Measurements from ENCODE around the gene OPRL1. TPM values are rescaled to one million over a fixed set of nuclear protein-coding genes. Genes with fewer than 3 reads are reported as not detected.

OPRL1 gene
- total and polyA plus RNA-seq, 2 of the 8 experiments (the other 6 are each of a cell fraction or from before 2014, with no cell fraction given): 0.63 to 0.98 TPM

DNA sequence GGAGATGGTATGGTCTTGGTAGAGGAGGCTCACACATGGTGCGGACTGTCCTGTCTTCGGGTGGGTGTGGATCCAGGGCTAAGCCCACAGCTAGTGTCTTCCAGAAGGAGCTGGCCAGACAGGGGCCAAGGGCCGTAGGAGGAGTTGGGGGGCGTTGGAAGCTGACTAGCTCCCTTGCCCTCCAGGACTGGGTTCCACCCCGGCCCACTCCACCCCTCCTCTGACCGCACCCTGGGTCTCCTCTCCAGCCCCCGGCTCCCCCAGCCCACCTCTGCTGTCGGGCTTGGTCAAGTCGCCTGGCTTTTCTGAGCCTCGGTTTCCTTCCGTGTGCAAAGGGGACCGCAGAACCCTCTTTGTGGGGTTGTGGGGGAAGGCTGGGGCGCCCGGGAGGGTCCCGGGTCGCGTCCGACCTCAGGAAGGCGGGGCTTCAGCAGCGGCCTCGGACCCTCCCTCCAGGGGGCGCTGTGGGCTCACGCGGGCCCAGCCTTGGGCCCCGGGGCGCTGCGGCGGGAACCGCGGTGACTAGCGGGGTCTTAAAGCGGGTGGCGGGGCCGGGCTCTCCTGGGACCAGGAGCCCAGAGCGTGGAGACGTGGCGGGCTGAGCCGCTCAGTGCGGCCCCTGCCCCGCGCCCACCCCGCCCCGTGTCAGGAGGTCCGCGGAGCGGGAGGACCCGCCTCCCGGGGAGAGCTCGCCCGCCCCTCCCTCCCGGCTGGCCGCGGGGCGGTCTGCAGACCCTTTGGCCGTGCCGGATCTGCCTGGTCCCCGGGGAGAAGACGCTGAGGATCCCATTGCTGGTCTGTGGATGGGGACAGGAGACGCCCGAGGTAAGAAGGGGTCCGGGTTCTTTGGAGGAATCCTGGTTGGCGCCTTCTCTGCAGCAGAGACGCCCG is 22.1 kb downstream of the OPRL1 start (continued):
- TF ChIP-seq, protein P1, sequence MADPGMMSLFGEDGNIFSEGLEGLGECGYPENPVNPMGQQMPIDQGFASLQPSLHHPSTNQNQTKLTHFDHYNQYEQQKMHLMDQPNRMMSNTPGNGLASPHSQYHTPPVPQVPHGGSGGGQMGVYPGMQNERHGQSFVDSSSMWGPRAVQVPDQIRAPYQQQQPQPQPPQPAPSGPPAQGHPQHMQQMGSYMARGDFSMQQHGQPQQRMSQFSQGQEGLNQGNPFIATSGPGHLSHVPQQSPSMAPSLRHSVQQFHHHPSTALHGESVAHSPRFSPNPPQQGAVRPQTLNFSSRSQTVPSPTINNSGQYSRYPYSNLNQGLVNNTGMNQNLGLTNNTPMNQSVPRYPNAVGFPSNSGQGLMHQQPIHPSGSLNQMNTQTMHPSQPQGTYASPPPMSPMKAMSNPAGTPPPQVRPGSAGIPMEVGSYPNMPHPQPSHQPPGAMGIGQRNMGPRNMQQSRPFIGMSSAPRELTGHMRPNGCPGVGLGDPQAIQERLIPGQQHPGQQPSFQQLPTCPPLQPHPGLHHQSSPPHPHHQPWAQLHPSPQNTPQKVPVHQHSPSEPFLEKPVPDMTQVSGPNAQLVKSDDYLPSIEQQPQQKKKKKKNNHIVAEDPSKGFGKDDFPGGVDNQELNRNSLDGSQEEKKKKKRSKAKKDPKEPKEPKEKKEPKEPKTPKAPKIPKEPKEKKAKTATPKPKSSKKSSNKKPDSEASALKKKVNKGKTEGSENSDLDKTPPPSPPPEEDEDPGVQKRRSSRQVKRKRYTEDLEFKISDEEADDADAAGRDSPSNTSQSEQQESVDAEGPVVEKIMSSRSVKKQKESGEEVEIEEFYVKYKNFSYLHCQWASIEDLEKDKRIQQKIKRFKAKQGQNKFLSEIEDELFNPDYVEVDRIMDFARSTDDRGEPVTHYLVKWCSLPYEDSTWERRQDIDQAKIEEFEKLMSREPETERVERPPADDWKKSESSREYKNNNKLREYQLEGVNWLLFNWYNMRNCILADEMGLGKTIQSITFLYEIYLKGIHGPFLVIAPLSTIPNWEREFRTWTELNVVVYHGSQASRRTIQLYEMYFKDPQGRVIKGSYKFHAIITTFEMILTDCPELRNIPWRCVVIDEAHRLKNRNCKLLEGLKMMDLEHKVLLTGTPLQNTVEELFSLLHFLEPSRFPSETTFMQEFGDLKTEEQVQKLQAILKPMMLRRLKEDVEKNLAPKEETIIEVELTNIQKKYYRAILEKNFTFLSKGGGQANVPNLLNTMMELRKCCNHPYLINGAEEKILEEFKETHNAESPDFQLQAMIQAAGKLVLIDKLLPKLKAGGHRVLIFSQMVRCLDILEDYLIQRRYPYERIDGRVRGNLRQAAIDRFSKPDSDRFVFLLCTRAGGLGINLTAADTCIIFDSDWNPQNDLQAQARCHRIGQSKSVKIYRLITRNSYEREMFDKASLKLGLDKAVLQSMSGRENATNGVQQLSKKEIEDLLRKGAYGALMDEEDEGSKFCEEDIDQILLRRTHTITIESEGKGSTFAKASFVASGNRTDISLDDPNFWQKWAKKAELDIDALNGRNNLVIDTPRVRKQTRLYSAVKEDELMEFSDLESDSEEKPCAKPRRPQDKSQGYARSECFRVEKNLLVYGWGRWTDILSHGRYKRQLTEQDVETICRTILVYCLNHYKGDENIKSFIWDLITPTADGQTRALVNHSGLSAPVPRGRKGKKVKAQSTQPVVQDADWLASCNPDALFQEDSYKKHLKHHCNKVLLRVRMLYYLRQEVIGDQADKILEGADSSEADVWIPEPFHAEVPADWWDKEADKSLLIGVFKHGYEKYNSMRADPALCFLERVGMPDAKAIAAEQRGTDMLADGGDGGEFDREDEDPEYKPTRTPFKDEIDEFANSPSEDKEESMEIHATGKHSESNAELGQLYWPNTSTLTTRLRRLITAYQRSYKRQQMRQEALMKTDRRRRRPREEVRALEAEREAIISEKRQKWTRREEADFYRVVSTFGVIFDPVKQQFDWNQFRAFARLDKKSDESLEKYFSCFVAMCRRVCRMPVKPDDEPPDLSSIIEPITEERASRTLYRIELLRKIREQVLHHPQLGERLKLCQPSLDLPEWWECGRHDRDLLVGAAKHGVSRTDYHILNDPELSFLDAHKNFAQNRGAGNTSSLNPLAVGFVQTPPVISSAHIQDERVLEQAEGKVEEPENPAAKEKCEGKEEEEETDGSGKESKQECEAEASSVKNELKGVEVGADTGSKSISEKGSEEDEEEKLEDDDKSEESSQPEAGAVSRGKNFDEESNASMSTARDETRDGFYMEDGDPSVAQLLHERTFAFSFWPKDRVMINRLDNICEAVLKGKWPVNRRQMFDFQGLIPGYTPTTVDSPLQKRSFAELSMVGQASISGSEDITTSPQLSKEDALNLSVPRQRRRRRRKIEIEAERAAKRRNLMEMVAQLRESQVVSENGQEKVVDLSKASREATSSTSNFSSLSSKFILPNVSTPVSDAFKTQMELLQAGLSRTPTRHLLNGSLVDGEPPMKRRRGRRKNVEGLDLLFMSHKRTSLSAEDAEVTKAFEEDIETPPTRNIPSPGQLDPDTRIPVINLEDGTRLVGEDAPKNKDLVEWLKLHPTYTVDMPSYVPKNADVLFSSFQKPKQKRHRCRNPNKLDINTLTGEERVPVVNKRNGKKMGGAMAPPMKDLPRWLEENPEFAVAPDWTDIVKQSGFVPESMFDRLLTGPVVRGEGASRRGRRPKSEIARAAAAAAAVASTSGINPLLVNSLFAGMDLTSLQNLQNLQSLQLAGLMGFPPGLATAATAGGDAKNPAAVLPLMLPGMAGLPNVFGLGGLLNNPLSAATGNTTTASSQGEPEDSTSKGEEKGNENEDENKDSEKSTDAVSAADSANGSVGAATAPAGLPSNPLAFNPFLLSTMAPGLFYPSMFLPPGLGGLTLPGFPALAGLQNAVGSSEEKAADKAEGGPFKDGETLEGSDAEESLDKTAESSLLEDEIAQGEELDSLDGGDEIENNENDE (IDR thresholded peaks at IDR 0.05; ENCODE audit: insufficient replicate concordance, low read length): no peak
- TF ChIP-seq CBX5 (IDR thresholded peaks at IDR 0.05; ENCODE audit: low read depth, low read length) (no peak), KDM4A (IDR thresholded peaks at IDR 0.05; ENCODE audit: low read depth, low read length, severe bottlenecking) (peak; percentile 74), KDM5A (IDR thresholded peaks at IDR 0.05; ENCODE audit: low read length) (no peak), SUZ12 (IDR thresholded peaks at IDR 0.05; ENCODE audit: low read length) (0 out of 2 replicates have a peak, but pooled peaks have one; percentile 18), PHF8 (conservative IDR thresholded peaks at IDR 0.05; ENCODE audit: low read depth, low read length) (no peak)
- TF ChIP-seq, protein P2, sequence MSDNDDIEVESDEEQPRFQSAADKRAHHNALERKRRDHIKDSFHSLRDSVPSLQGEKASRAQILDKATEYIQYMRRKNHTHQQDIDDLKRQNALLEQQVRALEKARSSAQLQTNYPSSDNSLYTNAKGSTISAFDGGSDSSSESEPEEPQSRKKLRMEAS (IDR thresholded peaks at IDR 0.05): peak; percentile 45; the same call in 1 of the 2 replicates
